ENCODE data around the gene GJD3.
"Not testable (repeated sequence)": the region's sequence is repeated elsewhere in the genome, so short reads cannot be mapped to it uniquely, and the experiment has no call there.

GRCh38 chr17:40375786-40376185, 11.2 kb upstream of the GJD3 start:
- TF ChIP-seq CEBPB (IDR thresholded peaks at IDR 0.05; ENCODE audit: low read depth, low read length); RAD21 (IDR thresholded peaks at IDR 0.05; ENCODE audit: low read length); CTCF (conservative IDR thresholded peaks at IDR 0.05; ENCODE audit: low read depth, low read length); BHLHE40 (IDR thresholded peaks at IDR 0.05; ENCODE audit: low read depth, low read length); POLR2A (IDR thresholded peaks at IDR 0.05; ENCODE audit: low read depth, low read length); NFE2L2 (IDR thresholded peaks at IDR 0.05; ENCODE audit: low read depth, low read length); SMC3 (IDR thresholded peaks at IDR 0.05; ENCODE audit: low read depth, low read length); RCOR1 (IDR thresholded peaks at IDR 0.05; ENCODE audit: insufficient replicate concordance, low read length); USF2 (IDR thresholded peaks at IDR 0.05; ENCODE audit: low read depth, low read length); MXI1 (IDR thresholded peaks at IDR 0.05; ENCODE audit: borderline replicate concordance, low read depth, low read length); CHD1 (IDR thresholded peaks at IDR 0.05; ENCODE audit: low read depth, low read length); FOS (IDR thresholded peaks at IDR 0.05; ENCODE audit: low read depth, low read length): not testable (repeated sequence)
